Measurements from ENCODE around the gene SPEM2.
A peak's percentile ranks its signal among the peaks of the same experiment; 100 is the strongest.

SPEM2 gene

GRCh38 chr17:7435676-7436555 lies 10.5 kb downstream of the SPEM2 start:
- H3K27me3 Mint-ChIP-seq (ENCODE audit: low read depth), result peaks cover 22% of the 10 kb centered on the region
- TF ChIP-seq, protein P1, sequence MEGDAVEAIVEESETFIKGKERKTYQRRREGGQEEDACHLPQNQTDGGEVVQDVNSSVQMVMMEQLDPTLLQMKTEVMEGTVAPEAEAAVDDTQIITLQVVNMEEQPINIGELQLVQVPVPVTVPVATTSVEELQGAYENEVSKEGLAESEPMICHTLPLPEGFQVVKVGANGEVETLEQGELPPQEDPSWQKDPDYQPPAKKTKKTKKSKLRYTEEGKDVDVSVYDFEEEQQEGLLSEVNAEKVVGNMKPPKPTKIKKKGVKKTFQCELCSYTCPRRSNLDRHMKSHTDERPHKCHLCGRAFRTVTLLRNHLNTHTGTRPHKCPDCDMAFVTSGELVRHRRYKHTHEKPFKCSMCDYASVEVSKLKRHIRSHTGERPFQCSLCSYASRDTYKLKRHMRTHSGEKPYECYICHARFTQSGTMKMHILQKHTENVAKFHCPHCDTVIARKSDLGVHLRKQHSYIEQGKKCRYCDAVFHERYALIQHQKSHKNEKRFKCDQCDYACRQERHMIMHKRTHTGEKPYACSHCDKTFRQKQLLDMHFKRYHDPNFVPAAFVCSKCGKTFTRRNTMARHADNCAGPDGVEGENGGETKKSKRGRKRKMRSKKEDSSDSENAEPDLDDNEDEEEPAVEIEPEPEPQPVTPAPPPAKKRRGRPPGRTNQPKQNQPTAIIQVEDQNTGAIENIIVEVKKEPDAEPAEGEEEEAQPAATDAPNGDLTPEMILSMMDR (IDR thresholded peaks at IDR 0.05; ENCODE audit: unreplicated experiment in 3 of 3), result peak in 1 of 3 experiments; percentile 12
- peak overlapping the region; percentile 87 to 92 (median 91) for H3K4me3 Mint-ChIP-seq
- H3K4me1 Mint-ChIP-seq, result peaks cover 33% of the 10 kb centered on the region
- no peaks in the 10 kb centered on the region for H3K36me3 Mint-ChIP-seq (ENCODE audit: low read depth)
- no peaks in the 10 kb centered on the region for H3K9me3 Mint-ChIP-seq
- peak overlapping the region; percentile 78 to 91 (median 88) for H3K27ac Mint-ChIP-seq

- Mint-ChIP-seq H3K27ac (peak overlapping the region in 2 of 3 experiments; percentile 53 to 85), H3K27me3 (ENCODE audit: low read depth) (peaks cover 22% of the 10 kb centered on the region), H3K4me1 (peaks cover 42% of the 10 kb centered on the region), H3K36me3 (ENCODE audit: low read depth) (no peaks in the 10 kb centered on the region), H3K9me3 (no peaks in the 10 kb centered on the region), H3K4me3 (peak overlapping the region; percentile 87 to 92 (median 91))
- TF ChIP-seq, protein P1 (IDR thresholded peaks at IDR 0.05; ENCODE audit: unreplicated experiment in 3 of 3), result peak; percentile 70 to 91 (median 72)
Observed at GRCh38 chr17:7436556-7437368, 11.3 kb downstream of the SPEM2 start.

GRCh38 chr17:7437369-7437863 lies 12.0 kb downstream of the SPEM2 start:
- Mint-ChIP-seq H3K27ac (peak overlapping the region; percentile 89 to 97 (median 90)), H3K36me3 (ENCODE audit: low read depth) (no peaks in the 10 kb centered on the region), H3K27me3 (ENCODE audit: low read depth) (peaks cover 22% of the 10 kb centered on the region), H3K9me3 (no peaks in the 10 kb centered on the region), H3K4me1 (peaks cover 48% of the 10 kb centered on the region), H3K4me3 (peak overlapping the region; percentile 87 to 92 (median 91))
- TF ChIP-seq, protein P1 (IDR thresholded peaks at IDR 0.05; ENCODE audit: unreplicated experiment in 3 of 3), result no peak

- TF ChIP-seq, protein P1 (IDR thresholded peaks at IDR 0.05; ENCODE audit: unreplicated experiment in 3 of 3), result no peak
- Mint-ChIP-seq H3K27me3 (ENCODE audit: low read depth) (peaks cover 22% of the 10 kb centered on the region), H3K4me1 (peaks cover 51% of the 10 kb centered on the region), H3K4me3 (peak overlapping the region; percentile 87 to 92 (median 91)), H3K27ac (peak overlapping the region; percentile 89 to 97 (median 90)), H3K9me3 (no peaks in the 10 kb centered on the region), H3K36me3 (ENCODE audit: low read depth) (no peaks in the 10 kb centered on the region)
Observed at GRCh38 chr17:7437950-7438614, 12.7 kb downstream of the SPEM2 start.

DNA sequence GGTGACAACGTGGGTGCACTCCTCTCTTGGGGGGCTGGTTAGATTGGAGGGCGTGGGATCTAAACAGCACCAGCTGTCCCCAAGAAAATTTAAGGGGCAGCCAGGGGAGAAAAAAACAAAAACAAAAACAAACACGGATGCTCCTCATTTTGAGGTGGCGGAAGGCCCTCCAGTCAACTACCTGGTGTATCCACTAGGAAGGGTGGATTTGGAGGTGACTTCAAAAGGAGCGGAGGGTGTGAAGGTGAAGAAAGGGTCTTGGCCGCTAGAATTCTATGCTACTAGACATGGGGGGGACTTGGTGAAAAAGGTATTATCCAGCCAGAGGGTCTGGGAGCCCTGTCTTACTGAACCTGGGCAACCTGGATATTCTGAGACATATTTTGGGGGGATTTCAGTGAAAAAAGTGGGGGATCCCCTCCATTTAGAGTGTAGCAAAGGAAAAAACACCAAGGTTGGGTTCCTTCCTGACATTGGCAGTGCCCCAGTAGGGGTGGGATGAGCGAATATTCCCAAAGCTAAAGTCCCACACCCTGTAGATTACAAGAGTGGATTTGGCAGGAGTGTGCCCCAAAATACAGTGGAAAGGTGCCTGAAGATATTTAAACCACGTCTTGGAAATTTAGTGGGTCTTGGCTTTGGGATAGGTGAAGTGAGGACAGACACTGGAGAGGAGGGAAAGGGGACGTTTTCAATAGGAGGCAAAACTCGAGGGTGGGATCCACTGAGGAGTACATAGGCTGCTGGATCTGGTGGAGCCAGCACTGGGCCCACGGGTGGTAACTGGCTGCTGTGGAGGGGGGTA lies 13.4 kb downstream of the SPEM2 start:
- H3K4me3 Mint-ChIP-seq, result peak overlapping the region; percentile 87 to 92 (median 91)
- TF ChIP-seq, protein P1 (IDR thresholded peaks at IDR 0.05; ENCODE audit: unreplicated experiment in 3 of 3), result no peak
- no peaks in the 10 kb centered on the region for H3K36me3 Mint-ChIP-seq (ENCODE audit: low read depth)
- peaks cover 59% of the 10 kb centered on the region for H3K4me1 Mint-ChIP-seq
- peak overlapping the region; percentile 82 to 90 (median 84) for H3K27ac Mint-ChIP-seq
- H3K9me3 Mint-ChIP-seq, result no peaks in the 10 kb centered on the region
- H3K27me3 Mint-ChIP-seq (ENCODE audit: low read depth), result peaks cover 22% of the 10 kb centered on the region
